ENCODE data around the gene LRBA. TPM values are rescaled to one million over a fixed set of nuclear protein-coding genes. Genes with fewer than 3 reads are reported as not detected.

The LRBA gene
- total RNA-seq, 1 experiment from 2014 or later: 55.3 TPM

DNA sequence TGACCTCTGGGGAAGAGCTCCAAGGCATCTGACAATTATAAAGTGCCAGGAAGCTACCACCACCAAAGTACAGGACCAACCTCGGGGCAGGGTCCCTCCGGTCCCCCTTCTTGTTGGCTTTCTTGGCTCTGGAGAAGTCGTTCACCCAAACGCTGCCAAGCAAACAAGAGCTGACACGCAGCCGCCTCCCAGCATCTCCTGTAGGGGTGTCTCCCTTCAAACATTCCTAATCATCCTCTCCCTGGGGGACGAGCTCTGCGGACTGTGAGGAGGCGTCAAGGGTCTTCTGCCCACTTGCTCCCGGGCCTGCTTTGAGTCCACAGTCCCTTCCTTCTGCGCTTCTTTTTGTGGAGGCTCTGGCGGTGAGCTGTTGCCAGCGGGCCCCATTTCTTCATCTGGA is 592.0 kb downstream of the LRBA start:
- no peak for DNase-seq
- H3K23me2 ChIP-seq (ENCODE audit: insufficient read length, low read depth, low read length, poor library complexity, severe bottlenecking): no peaks in the 10 kb centered on the region
- no peak overlapping the region for H4K5ac ChIP-seq (ENCODE audit: insufficient read length, low read depth, low read length)
- H2AK5ac ChIP-seq (ENCODE audit: insufficient read length, low read length): no peak overlapping the region
- no peak overlapping the region for H3K14ac ChIP-seq (ENCODE audit: insufficient read depth, low read length)
- no peak overlapping the region for H3K27ac Mint-ChIP-seq
- no peak overlapping the region for H4K91ac ChIP-seq (ENCODE audit: insufficient read length, low read depth, low read length)
- no CpG with 5 or more reads among the region's 13 CpGs for WGBS (ENCODE audit: extremely low coverage, insufficient read length, low lambda C conversion rate)
- H3K9me3 ChIP-seq (ENCODE audit: control insufficient read depth, low read depth, low read length): no peaks in the 10 kb centered on the region
- H3K79me1 ChIP-seq (ENCODE audit: insufficient read depth, low read depth, low read length, poor library complexity, severe bottlenecking): no peaks in the 10 kb centered on the region
- H3K4me1 ChIP-seq (ENCODE audit: insufficient read depth, low read length): no peaks in the 10 kb centered on the region
- H3K4me3 Mint-ChIP-seq: no peak overlapping the region
- H3K23ac ChIP-seq (ENCODE audit: insufficient read length, low read depth, low read length): no peak overlapping the region
- H2BK120ac ChIP-seq (ENCODE audit: low read depth, low read length, poor library complexity, severe bottlenecking): no peak overlapping the region
- no peak overlapping the region for H4K8ac ChIP-seq (replicated peaks; ENCODE audit: insufficient read length, low read depth, low read length)
- H3K9me3 Mint-ChIP-seq: no peaks in the 10 kb centered on the region
- H3K18ac ChIP-seq (ENCODE audit: insufficient read length, low read depth, low read length): no peak overlapping the region
- H4K20me1 ChIP-seq (ENCODE audit: control insufficient read depth, insufficient read depth, insufficient read length): no peaks in the 10 kb centered on the region
- H3K27me3 ChIP-seq (ENCODE audit: insufficient read depth, low read length): no peaks in the 10 kb centered on the region
- H3K4ac ChIP-seq (ENCODE audit: low read depth, low read length): no peak overlapping the region
- no peak overlapping the region for H2AFZ ChIP-seq (ENCODE audit: low read length)
- no peak overlapping the region for H2BK5ac ChIP-seq (ENCODE audit: insufficient read length, low read length)
- no peaks in the 10 kb centered on the region; a peak in 1 of 4 replicates for H3K4me1 Mint-ChIP-seq
- no peak overlapping the region for H3T11ph ChIP-seq (ENCODE audit: low read length)
- H2BK20ac ChIP-seq (ENCODE audit: low read depth, low read length, poor library complexity, severe bottlenecking): no peak overlapping the region
- H3K36me3 Mint-ChIP-seq (ENCODE audit: insufficient read depth in 1 of 3, low read depth in 3 of 3): peaks cover 2 to 4% (median 3%) of the 10 kb centered on the region in 3 experiments; a peak in 3 of 7 replicates
- no peak overlapping the region for H2BK12ac ChIP-seq (ENCODE audit: insufficient read length, low read depth, low read length)
- no peaks in the 10 kb centered on the region for H3K27me3 Mint-ChIP-seq (ENCODE audit: low read depth)
- H3K79me2 ChIP-seq (ENCODE audit: insufficient read depth, low read length): no peaks in the 10 kb centered on the region
- no peak overlapping the region for H3K9ac ChIP-seq (ENCODE audit: extremely low read depth, insufficient read length, low read length)
- H3K27ac ChIP-seq (ENCODE audit: insufficient read length, low read depth, low read length): no peak overlapping the region
- H3K4me2 ChIP-seq (ENCODE audit: insufficient read depth, insufficient read length, low read length): no peak overlapping the region
- no peak overlapping the region for H2BK15ac ChIP-seq (ENCODE audit: low read depth, low read length)
- no peak for TF ChIP-seq CTCF (conservative IDR thresholded peaks at IDR 0.05)
- H3K56ac ChIP-seq (ENCODE audit: insufficient read length, low read depth, low read length): no peak overlapping the region
